HepG2 (cell line): ENCODE measurements around the gene MEG3. TPM values are rescaled to one million over a fixed set of nuclear protein-coding genes. Genes with fewer than 3 reads are reported as not detected.
A peak's percentile ranks its signal among the peaks of the same experiment; 100 is the strongest.

ENCODE experiments used
- AFF4 ChIP-seq: sonication (generic); formaldehyde crosslinking; IDR thresholded peaks from 2 replicates; pipeline ENCODE4 v1.4.0; 2020; ENCODE audit warnings: missing genetic modification reagents
- CBFB ChIP-seq: sonication (generic); formaldehyde crosslinking; IDR thresholded peaks from 2 replicates; pipeline ENCODE4 v1.4.0; 2020; ENCODE audit warnings: missing genetic modification reagents
- CHD4 ChIP-seq: fragments of 200-600 bp; sonication (generic); IDR thresholded peaks from 2 replicates; pipeline ENCODE4 v1.7.0; 2017; ENCODE audit warnings: mild to moderate bottlenecking, low read length, borderline replicate concordance
- DNMT1 ChIP-seq: sonication (generic); formaldehyde crosslinking; IDR thresholded peaks from 2 replicates; pipeline ENCODE4 v1.5.1; 2020; ENCODE audit warnings: mild to moderate bottlenecking, missing genetic modification reagents
- HOXA3 ChIP-seq: sonication (generic); formaldehyde crosslinking; IDR thresholded peaks from 2 replicates; pipeline ENCODE4 v1.5.0; 2020; ENCODE audit warnings: missing genetic modification reagents
- KLF16 ChIP-seq, 2 experiments: sonication (generic) in 1 of 2; formaldehyde crosslinking in 1 of 2; IDR thresholded peaks; 2 replicates each; pipeline versions ENCODE4 v1.6.1 to v1.8.0; 2016 to 2023; ENCODE audit warnings: missing genetic modification reagents in 2 of 2, missing compliant biosample characterization in 1 of 2
- MEIS2 ChIP-seq: sonication (generic); formaldehyde crosslinking; IDR thresholded peaks from 2 replicates; pipeline ENCODE4 v1.9.0; 2021; ENCODE audit warnings: mild to moderate bottlenecking, missing genetic modification reagents
- NCOR1 ChIP-seq: fragments of 200-600 bp; sonication (generic); IDR thresholded peaks from 2 replicates; pipeline ENCODE4 v1.7.0; 2017; ENCODE audit warnings: antibody characterized with exemption, low read length, borderline replicate concordance
- NFKB2 ChIP-seq: sonication (generic); formaldehyde crosslinking; IDR thresholded peaks from 2 replicates; pipeline ENCODE4 v1.4.0; 2020; ENCODE audit warnings: missing genetic modification reagents, borderline replicate concordance
- NKX3-1 ChIP-seq: sonication (generic); formaldehyde crosslinking; IDR thresholded peaks from 2 replicates; pipeline ENCODE4 v1.5.0; 2020; ENCODE audit warnings: missing genetic modification reagents
- RFX3 ChIP-seq: IDR thresholded peaks from 2 replicates; pipeline ENCODE4 v1.6.1; 2016; ENCODE audit warnings: missing biosample characterization, missing genetic modification reagents
- SOX13 ChIP-seq, 3 experiments: fragments of 450-650 bp in 1 of 3; sonication (generic) in 1 of 3; formaldehyde crosslinking in 1 of 3; IDR thresholded peaks in 2 of 3; conservative IDR thresholded peaks in 1 of 3; 2 replicates each; pipeline versions ENCODE4 v1.5.0 to v1.6.1; 2016 to 2020; ENCODE audit warnings: antibody characterized with exemption in 1 of 3, mild to moderate bottlenecking in 1 of 3, missing compliant biosample characterization in 1 of 3, missing genetic modification reagents in 1 of 3, moderate library complexity in 1 of 3
- STAG1 ChIP-seq: sonication (generic); formaldehyde crosslinking; IDR thresholded peaks from 2 replicates; pipeline ENCODE4 v1.4.0; 2020; ENCODE audit warnings: missing genetic modification reagents
- WIZ ChIP-seq: sonication (generic); formaldehyde crosslinking; IDR thresholded peaks from 2 replicates; pipeline ENCODE4 v1.5.1; 2020; ENCODE audit warnings: mild to moderate bottlenecking, missing genetic modification reagents
- ZIK1 ChIP-seq: sonication (generic); formaldehyde crosslinking; IDR thresholded peaks from 2 replicates; pipeline ENCODE4 v1.5.0; 2020; ENCODE audit warnings: mild to moderate bottlenecking, low read depth, missing genetic modification reagents, borderline replicate concordance
- ZNF124 ChIP-seq: sonication (generic); formaldehyde crosslinking; IDR thresholded peaks from 2 replicates; pipeline ENCODE4 v1.4.0; 2020; ENCODE audit warnings: missing genetic modification reagents
- ZNF263 ChIP-seq: sonication (generic); formaldehyde crosslinking; IDR thresholded peaks from 2 replicates; pipeline ENCODE4 v1.4.0; 2020; ENCODE audit warnings: missing genetic modification reagents
- ZNF292 ChIP-seq: sonication (generic); formaldehyde crosslinking; IDR thresholded peaks from 2 replicates; pipeline ENCODE4 v1.8.1; 2022; ENCODE audit warnings: mild to moderate bottlenecking, low read depth, missing genetic modification reagents, borderline replicate concordance
- ZNF331 ChIP-seq: sonication (generic); formaldehyde crosslinking; IDR thresholded peaks from 2 replicates; pipeline ENCODE4 v1.4.0; 2020; ENCODE audit warnings: missing genetic modification reagents
- ZNF484 ChIP-seq: sonication (generic); formaldehyde crosslinking; IDR thresholded peaks from 2 replicates; pipeline ENCODE4 v1.5.1; 2020; ENCODE audit warnings: mild to moderate bottlenecking, low read depth, missing genetic modification reagents, borderline replicate concordance
- ZNF496 ChIP-seq: sonication (generic); formaldehyde crosslinking; IDR thresholded peaks from 2 replicates; pipeline ENCODE4 v1.8.1; 2023; ENCODE audit warnings: mild to moderate bottlenecking, moderate library complexity, missing genetic modification reagents; ENCODE audit not compliant: insufficient replicate concordance
- ZNF746 ChIP-seq: sonication (generic); formaldehyde crosslinking; IDR thresholded peaks from 2 replicates; pipeline ENCODE4 v1.8.0; 2022; ENCODE audit warnings: mild to moderate bottlenecking, missing genetic modification reagents
- ZSCAN9 ChIP-seq: IDR thresholded peaks from 2 replicates; pipeline ENCODE4 v1.6.1; 2016; ENCODE audit warnings: borderline replicate concordance
- polyA plus RNA-seq, 8 experiments: library from polyadenylated mRNA; depleted of rRNA in 3 of 8; stranded (reverse) in 7 of 8; unstranded in 1 of 8; fragments of >200 nt; fragmentation: Illumina TruSeq in 4 of 8; extraction: Trizol in 4 of 8; gene quantifications; 2 replicates each; pipeline versions ENCODE4 v1.2.1 to v1.2.3, GENCODE V29; 2011 to 2016; ENCODE audit warnings: low read depth in 4 of 8, missing spikeins in 1 of 8, mixed read lengths in 1 of 8; ENCODE audit not compliant: insufficient read depth in 1 of 8
- total RNA-seq, 5 experiments: library from RNA; depleted of rRNA; stranded (reverse); fragments of >200 nt; fragmentation: Illumina TruSeq; extraction: Trizol; gene quantifications; 2 replicates each; pipeline ENCODE4 v1.2.3, GENCODE V29; 2016; ENCODE audit warnings: low read depth in 1 of 5
- TF ChIP-seq, protein P1 (sequence below): IDR thresholded peaks from 2 replicates; pipeline ENCODE4 v1.6.1; 2012; ENCODE audit warnings: inconsistent platforms
- TF ChIP-seq, protein P2 (sequence below): sonication (generic); formaldehyde crosslinking; conservative IDR thresholded peaks from 2 replicates; pipeline ENCODE4 v1.4.0; 2020; ENCODE audit warnings: missing genetic modification reagents

Gene MEG3
- total and polyA plus RNA-seq, 2 of the 13 experiments (the other 11 are each of a cell fraction or from before 2014, with no cell fraction given), result 0.17 TPM; not detected in 1

DNA sequence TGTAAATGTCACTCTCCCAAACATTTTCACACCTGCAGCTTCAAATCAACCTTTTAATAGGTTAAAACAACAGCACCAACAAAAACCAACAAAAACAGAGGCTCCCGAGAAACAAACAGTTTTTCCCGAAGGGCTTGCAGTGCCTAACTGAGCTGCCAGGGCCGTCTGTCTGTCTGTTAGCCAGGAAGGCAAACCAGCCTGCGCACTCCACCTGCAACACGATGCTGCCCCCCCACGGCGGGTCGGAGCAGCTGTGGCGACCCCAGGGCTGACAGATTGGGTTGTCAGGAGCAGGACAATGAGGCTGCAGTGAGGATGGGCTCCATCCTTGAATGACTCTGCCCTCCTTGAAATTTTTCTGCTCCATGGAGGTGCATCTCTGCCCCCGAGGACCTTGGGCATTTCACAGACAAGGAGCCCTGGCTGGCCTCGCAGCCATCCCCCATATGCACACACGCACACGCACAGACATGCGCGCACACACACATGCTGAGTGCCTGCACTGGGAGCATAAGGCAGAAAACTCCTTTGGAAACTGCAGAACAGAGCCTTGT lies 75.0 kb downstream of the MEG3 start (continued):
- 0 out of 2 replicates have a peak, but pooled peaks have one; percentile 26 for TF ChIP-seq NFKB2 (CRISPR knock-in tag)
- TF ChIP-seq ZNF331, result peak; percentile 44; the same call in 1 of the 2 replicates
- TF ChIP-seq, protein P1, sequence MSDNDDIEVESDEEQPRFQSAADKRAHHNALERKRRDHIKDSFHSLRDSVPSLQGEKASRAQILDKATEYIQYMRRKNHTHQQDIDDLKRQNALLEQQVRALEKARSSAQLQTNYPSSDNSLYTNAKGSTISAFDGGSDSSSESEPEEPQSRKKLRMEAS, result 0 out of 2 replicates have a peak, but pooled peaks have one; percentile 21
- TF ChIP-seq WIZ, result 0 out of 2 replicates have a peak, but pooled peaks have one; percentile 44
- TF ChIP-seq CHD4, result peak; percentile 76; the same call in 1 of the 2 replicates
- peak; percentile 65 for TF ChIP-seq HOXA3 (CRISPR knock-in tag)
- TF ChIP-seq NKX3-1 (CRISPR knock-in tag), result no peak
- no peak; the same call in 1 of the 2 replicates for TF ChIP-seq ZNF263 (CRISPR knock-in tag)
- TF ChIP-seq KLF16 (CRISPR knock-in tag; IDR thresholded peaks at IDR 0.05), result 0 out of 4 replicates have a peak, but pooled peaks of 1 of the 2 experiments have one; percentile 8
- TF ChIP-seq SOX13 (IDR thresholded peaks at IDR 0.05), result no peak
- TF ChIP-seq SOX13 (CRISPR knock-in tag; conservative IDR thresholded peaks at IDR 0.05 in 1 of 2, IDR thresholded peaks at IDR 0.05 in 1 of 2), result 0 out of 4 replicates have a peak, but pooled peaks of 1 of the 2 experiments have one; percentile 23
- 0 out of 2 replicates have a peak, but pooled peaks have one; percentile 56 for TF ChIP-seq MEIS2 (CRISPR knock-in tag)
- TF ChIP-seq STAG1 (CRISPR knock-in tag), result peak; percentile 98
- TF ChIP-seq ZIK1 (CRISPR knock-in tag), result no peak
- no peak for TF ChIP-seq ZNF496 (CRISPR knock-in tag)
- TF ChIP-seq RFX3, result no peak
- TF ChIP-seq ZNF484 (CRISPR knock-in tag), result no peak
- TF ChIP-seq CBFB (CRISPR knock-in tag), result 0 out of 2 replicates have a peak, but pooled peaks have one; percentile 21
- TF ChIP-seq DNMT1 (CRISPR knock-in tag), result no peak
- TF ChIP-seq AFF4 (CRISPR knock-in tag), result no peak
- TF ChIP-seq, protein P2, sequence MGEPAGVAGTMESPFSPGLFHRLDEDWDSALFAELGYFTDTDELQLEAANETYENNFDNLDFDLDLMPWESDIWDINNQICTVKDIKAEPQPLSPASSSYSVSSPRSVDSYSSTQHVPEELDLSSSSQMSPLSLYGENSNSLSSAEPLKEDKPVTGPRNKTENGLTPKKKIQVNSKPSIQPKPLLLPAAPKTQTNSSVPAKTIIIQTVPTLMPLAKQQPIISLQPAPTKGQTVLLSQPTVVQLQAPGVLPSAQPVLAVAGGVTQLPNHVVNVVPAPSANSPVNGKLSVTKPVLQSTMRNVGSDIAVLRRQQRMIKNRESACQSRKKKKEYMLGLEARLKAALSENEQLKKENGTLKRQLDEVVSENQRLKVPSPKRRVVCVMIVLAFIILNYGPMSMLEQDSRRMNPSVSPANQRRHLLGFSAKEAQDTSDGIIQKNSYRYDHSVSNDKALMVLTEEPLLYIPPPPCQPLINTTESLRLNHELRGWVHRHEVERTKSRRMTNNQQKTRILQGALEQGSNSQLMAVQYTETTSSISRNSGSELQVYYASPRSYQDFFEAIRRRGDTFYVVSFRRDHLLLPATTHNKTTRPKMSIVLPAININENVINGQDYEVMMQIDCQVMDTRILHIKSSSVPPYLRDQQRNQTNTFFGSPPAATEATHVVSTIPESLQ (CRISPR knock-in tag), result no peak
- TF ChIP-seq ZNF292, result no peak; the same call in 1 of the 2 replicates
- TF ChIP-seq ZNF124 (CRISPR knock-in tag), result no peak; the same call in 1 of the 2 replicates
- no peak for TF ChIP-seq NCOR1
- TF ChIP-seq ZNF746 (CRISPR knock-in tag), result no peak
- TF ChIP-seq ZSCAN9 (CRISPR knock-in tag), result no peak
